Activated CD8-positive, alpha-beta memory T cell treated with anti-CD3 and anti-CD28 coated beads for 24 hours (primary cell): Measurements from ENCODE around the gene PSIP1.
"Not testable (repeated sequence)": the region's sequence is repeated elsewhere in the genome, so short reads cannot be mapped to it uniquely, and the experiment has no call there.

Experiments used
- DNase-seq: peaks from one replicate; pipeline ENCODE4 v3.0.0-alpha.2; 2020

Gene PSIP1

GRCh38 chr9:15501179-15501578 is 9.6 kb downstream of the PSIP1 start:
- no peak for DNase-seq

- DNase-seq, result no peak
Observed at GRCh38 chr9:15499139-15499538, 11.6 kb downstream of the PSIP1 start.

- DNase-seq, result no peak
Observed at GRCh38 chr9:15498246-15498995, 12.3 kb downstream of the PSIP1 start.

GRCh38 chr9:15492485-15493150 is 18.2 kb downstream of the PSIP1 start:
- DNase-seq, result no peak

- no peak for DNase-seq
Observed at GRCh38 chr9:15491950-15492349, 18.8 kb downstream of the PSIP1 start.

GRCh38 chr9:15485836-15486666 is 24.7 kb downstream of the PSIP1 start:
- no peak for DNase-seq

- no peak for DNase-seq
Observed at GRCh38 chr9:15484802-15485201, 26.0 kb downstream of the PSIP1 start.

GRCh38 chr9:15482146-15482545 is 28.6 kb downstream of the PSIP1 start:
- no peak for DNase-seq

GRCh38 chr9:15480028-15480427 is 30.7 kb downstream of the PSIP1 start:
- DNase-seq, result no peak

GRCh38 chr9:15475923-15476536 is 34.7 kb downstream of the PSIP1 start:
- DNase-seq, result no peak

- no peak for DNase-seq
Observed at GRCh38 chr9:15469862-15470261, 40.9 kb downstream of the PSIP1 start.

GRCh38 chr9:15469406-15469805 is 41.4 kb downstream of the PSIP1 start:
- no peak for DNase-seq

GRCh38 chr9:15468145-15468544 is 42.6 kb downstream of the PSIP1 start:
- DNase-seq, result no peak

- DNase-seq, result no peak
Observed at GRCh38 chr9:15461601-15462000, 49.2 kb downstream of the PSIP1 start.

GRCh38 chr9:15461056-15461455 is 49.7 kb downstream of the PSIP1 start:
- no peak for DNase-seq

GRCh38 chr9:15453956-15454355 is 56.8 kb downstream of the PSIP1 start:
- no peak for DNase-seq

GRCh38 chr9:15444141-15444540 is 66.6 kb downstream of the PSIP1 start:
- DNase-seq, result no peak

GRCh38 chr9:15442264-15442663 is 68.5 kb downstream of the PSIP1 start:
- not testable (repeated sequence) for DNase-seq

GRCh38 chr9:15441841-15442240 is 68.9 kb downstream of the PSIP1 start:
- not testable (repeated sequence) for DNase-seq

- DNase-seq, result no peak
Observed at GRCh38 chr9:15438891-15439290, 71.9 kb downstream of the PSIP1 start.

- no peak for DNase-seq
Observed at GRCh38 chr9:15433661-15434060, 77.1 kb downstream of the PSIP1 start.

- no peak for DNase-seq
Observed at GRCh38 chr9:15433191-15433590, 77.6 kb downstream of the PSIP1 start.
